ENCODE results near the gene CEMIP2. TPM values are rescaled to one million over a fixed set of nuclear protein-coding genes. Genes with fewer than 3 reads are reported as not detected.

The CEMIP2 gene
- polyA plus RNA-seq, 1 of the 3 experiments (the other 2 are of a cell fraction): 39.8 TPM

GRCh38 chr9:71697882-71698281 is 70.4 kb downstream of the CEMIP2 start:
- no peaks in the 10 kb centered on the region for H4K20me1 ChIP-seq (ENCODE audit: insufficient read depth)
- no peaks in the 10 kb centered on the region for H3K4me1 ChIP-seq (ENCODE audit: control insufficient read depth in 1 of 2, insufficient read depth in 2 of 2, low read depth in 1 of 2, low read length in 1 of 2)
- H3K79me2 ChIP-seq (ENCODE audit: insufficient read depth): no peaks in the 10 kb centered on the region
- DNase-seq: no peak
- no peak overlapping the region for H3K4me3 ChIP-seq (ENCODE audit: low read depth in 2 of 2, low read length in 1 of 2)
- peaks cover 13 to 22% of the 10 kb centered on the region in 2 experiments for H3K36me3 ChIP-seq (replicated peaks in 1 of 2; ENCODE audit: control insufficient read depth in 1 of 2, insufficient read depth in 2 of 2, low read length in 1 of 2)
- CTCF ChIA-PET: no interaction called here
- peaks cover 3% of the 10 kb centered on the region for H3F3A ChIP-seq (replicated peaks; ENCODE audit: insufficient read depth)
- 82% methylated on average over 4 of the region's 4 CpGs for WGBS (ENCODE audit: low lambda C conversion rate)
- no peak overlapping the region for H3K9ac ChIP-seq
- POLR2A ChIA-PET: no interaction called here
- H3K27me3 ChIP-seq (ENCODE audit: insufficient read depth): no peaks in the 10 kb centered on the region
- no peak overlapping the region for H2AFZ ChIP-seq (ENCODE audit: low read depth)
- no peaks in the 10 kb centered on the region for H3K9me2 ChIP-seq
- H3K9me3 ChIP-seq: no peaks in the 10 kb centered on the region
- H3K4me2 ChIP-seq: no peak overlapping the region
- TF ChIP-seq PBX3 (IDR thresholded peaks at IDR 0.05) (no peak), CTCF (IDR thresholded peaks at IDR 0.05) (no peak), USF1 (IDR thresholded peaks at IDR 0.05; ENCODE audit: borderline replicate concordance, low read depth) (no peak), EP300 (IDR thresholded peaks at IDR 0.05; ENCODE audit: borderline replicate concordance in 1 of 2, low read depth in 1 of 2, low read length in 1 of 2) (no peak), RCOR1 (IDR thresholded peaks at IDR 0.05; ENCODE audit: low read length) (no peak), NFIC (IDR thresholded peaks at IDR 0.05; ENCODE audit: borderline replicate concordance) (no peak), SMC3 (IDR thresholded peaks at IDR 0.05; ENCODE audit: low read depth, low read length) (no peak), ELF1 (IDR thresholded peaks at IDR 0.05) (no peak), MEF2A (IDR thresholded peaks at IDR 0.05; ENCODE audit: borderline replicate concordance, low read depth) (no peak), RXRA (IDR thresholded peaks at IDR 0.05; ENCODE audit: borderline replicate concordance, low read depth) (no peak), RAD21 (IDR thresholded peaks at IDR 0.05; ENCODE audit: low read length) (no peak), MAX (IDR thresholded peaks at IDR 0.05; ENCODE audit: low read depth) (no peak), NRF1 (IDR thresholded peaks at IDR 0.05; ENCODE audit: low read depth, low read length) (no peak), JUND (IDR thresholded peaks at IDR 0.05) (no peak), MXI1 (IDR thresholded peaks at IDR 0.05; ENCODE audit: low read depth, low read length) (no peak), CHD2 (IDR thresholded peaks at IDR 0.05; ENCODE audit: low read length, partially characterized antibody) (no peak), RFX5 (IDR thresholded peaks at IDR 0.05; ENCODE audit: low read length) (no peak), FOSL2 (IDR thresholded peaks at IDR 0.05; ENCODE audit: borderline replicate concordance, low read depth) (no peak), TEAD4 (IDR thresholded peaks at IDR 0.05; ENCODE audit: borderline replicate concordance, insufficient read depth) (no peak), USF2 (IDR thresholded peaks at IDR 0.05; ENCODE audit: borderline replicate concordance, low read depth, low read length) (no peak)
- no peak overlapping the region for H3K27ac ChIP-seq (ENCODE audit: low read depth in 2 of 2, low read length in 1 of 2)
